ENCODE results near the gene SIM1.

Gene SIM1

GRCh38 chr6:100464903-100465700, at the start of gene SIM1:
TSS of gene SIM1 (minus strand) at chr6:100464921. CDS start at chr6:100463468, 1,453 bp downstream.
- DNase-seq: no peak

- no peak for DNase-seq
Observed at GRCh38 chr6:100512203-100512862, 47.6 kb upstream of the SIM1 start.

GRCh38 chr6:100509101-100509500, 44.4 kb upstream of the SIM1 start:
- no peak for DNase-seq

DNA sequence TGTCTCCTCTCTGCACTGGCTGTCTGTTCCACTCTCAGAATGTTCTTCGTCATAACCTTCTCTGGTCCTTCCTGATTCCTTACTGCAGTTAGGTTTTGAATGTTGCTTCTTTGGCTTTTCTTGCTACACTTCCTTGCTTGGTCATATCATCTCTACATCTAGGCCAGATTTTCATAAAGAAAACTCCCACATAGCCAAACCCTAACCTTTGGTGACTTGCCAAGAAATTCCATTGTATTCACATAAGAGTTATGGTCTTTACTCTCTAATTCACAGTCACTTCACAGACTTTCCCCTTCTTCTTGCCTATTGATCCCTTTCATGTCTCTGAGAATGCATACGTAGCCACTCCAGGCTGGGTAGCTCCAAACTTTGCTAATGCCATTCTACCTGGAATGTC, 41.9 kb upstream of the SIM1 start:
- no peak for DNase-seq

DNA sequence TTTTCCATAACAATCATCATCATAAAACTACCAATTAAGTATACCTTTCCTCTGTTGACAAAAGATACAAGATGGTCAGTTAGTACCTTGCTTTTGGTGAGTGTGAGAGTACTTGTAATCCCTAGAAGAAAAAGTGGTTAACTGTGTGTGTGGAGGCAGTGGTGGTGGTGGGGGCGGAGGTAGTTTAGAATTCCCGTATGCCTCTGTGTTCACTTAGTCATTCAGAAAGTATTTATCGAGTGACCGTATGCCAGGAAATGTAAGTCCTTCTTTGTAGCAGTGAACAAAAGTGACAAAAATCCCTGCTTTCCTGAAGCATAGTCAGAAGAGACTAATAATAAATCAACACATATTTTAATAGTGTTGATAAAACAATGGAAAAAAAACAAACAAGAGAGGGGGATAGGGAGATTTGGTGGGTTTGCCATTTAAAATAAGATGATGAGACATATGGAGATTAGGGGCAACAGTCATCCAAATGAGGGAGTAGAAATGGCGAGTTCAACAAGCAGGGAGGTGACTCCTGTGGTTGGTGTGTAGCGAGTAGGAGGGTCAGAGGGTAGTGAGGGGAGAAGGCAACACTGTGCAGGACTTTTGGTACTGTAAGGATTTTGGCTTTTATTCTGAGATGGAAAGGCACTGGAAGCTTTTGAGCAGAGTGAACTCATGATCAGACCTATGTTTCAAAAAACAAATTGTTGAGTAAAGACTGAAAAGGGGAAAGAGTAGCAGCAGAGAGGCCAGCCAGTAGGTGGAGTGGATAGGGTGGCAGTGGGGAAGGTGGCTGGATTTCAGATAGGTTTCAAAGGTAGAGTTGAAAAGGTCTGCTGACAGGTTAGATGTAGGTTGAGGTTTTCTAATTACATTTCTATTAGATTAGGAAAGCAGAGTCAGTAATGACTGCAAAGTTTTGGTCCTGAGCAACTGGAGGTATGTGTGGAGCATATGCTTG, 40.3 kb upstream of the SIM1 start:
- no peak for DNase-seq

DNA sequence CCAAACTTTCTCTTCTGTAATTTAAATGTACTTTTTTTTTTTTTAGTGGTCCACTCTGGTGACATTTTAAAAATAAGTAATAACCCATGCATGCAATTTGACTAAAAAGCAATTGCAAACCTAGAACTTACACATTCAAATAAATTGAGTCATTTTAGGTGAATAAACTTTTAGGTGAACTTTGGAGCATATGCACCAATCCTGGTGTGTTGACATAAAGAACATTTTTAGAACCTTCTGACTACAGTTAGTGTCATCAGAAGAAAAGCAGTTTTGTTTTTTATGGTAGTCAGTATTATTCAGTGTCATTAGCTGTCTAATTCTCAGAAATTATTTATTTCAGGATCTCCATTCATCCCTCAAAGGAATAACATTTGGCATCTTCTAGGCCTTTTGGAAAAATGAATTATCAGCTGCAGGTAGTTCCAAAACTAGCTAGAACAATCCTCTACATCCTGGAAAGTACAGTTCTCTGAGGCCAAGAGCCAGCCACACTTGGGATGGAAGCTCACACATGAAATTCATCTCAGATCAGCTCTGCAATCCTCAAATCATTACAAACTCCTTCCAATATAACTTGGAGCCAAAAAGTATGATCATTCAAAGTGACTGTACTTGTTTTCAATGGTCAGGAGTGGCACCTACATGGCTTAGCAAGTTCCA, 38.5 kb upstream of the SIM1 start:
- no peak for DNase-seq

GRCh38 chr6:100493206-100493888, 28.6 kb upstream of the SIM1 start:
- no peak for DNase-seq

DNA sequence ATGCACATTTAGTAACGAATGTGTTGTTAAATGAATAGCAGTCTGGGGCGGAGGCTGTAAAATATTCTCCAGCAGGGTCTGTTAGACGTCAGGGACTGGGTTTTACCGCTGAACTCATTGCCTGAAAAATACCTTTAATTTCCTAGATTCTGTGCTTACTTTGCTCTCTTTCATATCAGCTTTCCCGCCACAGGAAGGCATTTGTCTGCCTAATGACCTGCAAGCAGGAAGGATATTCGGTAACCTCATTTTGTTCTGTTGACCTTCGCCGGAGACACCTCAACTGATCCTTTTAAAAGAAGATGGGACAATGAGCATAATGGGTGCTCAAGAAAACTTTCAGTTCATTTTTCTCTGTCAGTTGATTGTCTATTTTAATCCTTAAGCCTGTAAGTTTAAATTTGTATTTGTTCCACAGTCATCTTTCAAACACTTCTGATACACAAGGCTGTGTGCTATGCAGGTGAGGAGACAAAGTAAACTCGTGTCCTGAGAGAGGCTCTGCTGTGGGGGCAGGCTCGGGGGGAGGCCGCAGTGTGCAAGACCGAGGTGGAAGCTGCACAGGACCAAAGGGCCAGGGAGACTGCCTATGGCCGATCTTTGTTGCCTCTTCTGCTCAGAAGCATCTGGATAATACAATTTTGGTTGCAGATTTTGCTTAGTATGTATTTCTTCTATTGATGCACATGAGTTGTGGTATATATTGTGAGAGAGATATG, 27.4 kb upstream of the SIM1 start:
- DNase-seq: no peak

- no peak for DNase-seq
Observed at GRCh38 chr6:100490065-100490464, 25.3 kb upstream of the SIM1 start.

DNA sequence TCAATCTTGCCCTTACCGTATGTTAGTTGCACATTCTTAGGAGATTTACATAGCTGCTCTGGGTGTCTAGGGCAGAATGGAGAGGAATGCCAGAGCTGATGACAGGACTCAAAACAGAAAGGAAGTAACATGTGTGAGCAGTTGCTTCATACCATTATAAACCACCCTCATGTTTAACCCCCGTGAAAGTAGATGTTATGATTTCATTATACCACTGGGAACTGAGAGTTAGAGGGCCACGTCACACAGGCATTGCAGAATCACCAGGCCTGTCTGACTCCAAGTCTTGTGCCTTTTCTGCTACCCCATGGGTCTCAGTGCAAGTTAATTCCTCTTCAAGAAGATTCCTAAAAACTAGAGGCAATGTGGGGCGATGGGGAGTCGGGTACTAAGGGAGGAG, 23.5 kb upstream of the SIM1 start:
- no peak for DNase-seq

GRCh38 chr6:100487638-100488037, 22.9 kb upstream of the SIM1 start:
- DNase-seq: no peak

DNA sequence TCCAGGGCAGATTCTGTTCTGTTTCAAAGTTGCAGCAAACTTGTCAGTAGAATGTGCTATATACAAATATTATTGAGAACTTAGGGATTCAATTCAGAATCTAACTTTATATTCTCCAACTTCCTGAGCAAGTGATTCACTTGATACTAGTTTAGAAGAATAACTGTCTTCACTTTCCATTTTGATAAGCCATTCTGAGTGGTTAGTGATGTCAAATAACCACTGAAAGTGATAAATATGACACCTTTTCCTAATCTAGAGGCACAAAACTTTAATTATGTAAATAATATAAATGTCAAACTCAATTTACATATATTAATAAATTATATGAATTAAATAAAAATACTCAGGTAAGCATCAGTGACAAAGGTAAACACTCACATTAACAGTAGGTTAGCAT, 20.5 kb upstream of the SIM1 start:
- DNase-seq: no peak

DNA sequence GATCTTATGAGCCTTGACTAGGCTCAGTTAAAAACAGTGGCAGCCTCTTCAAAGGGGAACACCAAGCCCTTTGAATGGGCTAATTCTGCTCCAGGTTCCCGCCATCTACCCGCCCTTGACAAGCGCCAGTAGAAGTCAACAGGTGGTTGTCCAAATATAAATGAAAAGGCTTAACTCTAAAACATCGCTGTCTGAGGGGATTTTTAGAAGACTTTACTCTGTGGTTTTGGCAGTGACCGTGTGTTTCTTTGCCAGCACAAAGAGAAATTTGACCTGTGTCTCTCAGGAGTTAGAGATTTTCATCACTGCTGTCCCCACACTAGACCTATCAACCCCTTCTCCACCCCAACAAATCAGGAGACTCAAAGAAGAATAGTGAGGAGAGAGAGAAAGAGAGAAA, 19.8 kb upstream of the SIM1 start:
- DNase-seq: no peak

GRCh38 chr6:100482698-100483097, 18.0 kb upstream of the SIM1 start:
- DNase-seq: no peak

DNA sequence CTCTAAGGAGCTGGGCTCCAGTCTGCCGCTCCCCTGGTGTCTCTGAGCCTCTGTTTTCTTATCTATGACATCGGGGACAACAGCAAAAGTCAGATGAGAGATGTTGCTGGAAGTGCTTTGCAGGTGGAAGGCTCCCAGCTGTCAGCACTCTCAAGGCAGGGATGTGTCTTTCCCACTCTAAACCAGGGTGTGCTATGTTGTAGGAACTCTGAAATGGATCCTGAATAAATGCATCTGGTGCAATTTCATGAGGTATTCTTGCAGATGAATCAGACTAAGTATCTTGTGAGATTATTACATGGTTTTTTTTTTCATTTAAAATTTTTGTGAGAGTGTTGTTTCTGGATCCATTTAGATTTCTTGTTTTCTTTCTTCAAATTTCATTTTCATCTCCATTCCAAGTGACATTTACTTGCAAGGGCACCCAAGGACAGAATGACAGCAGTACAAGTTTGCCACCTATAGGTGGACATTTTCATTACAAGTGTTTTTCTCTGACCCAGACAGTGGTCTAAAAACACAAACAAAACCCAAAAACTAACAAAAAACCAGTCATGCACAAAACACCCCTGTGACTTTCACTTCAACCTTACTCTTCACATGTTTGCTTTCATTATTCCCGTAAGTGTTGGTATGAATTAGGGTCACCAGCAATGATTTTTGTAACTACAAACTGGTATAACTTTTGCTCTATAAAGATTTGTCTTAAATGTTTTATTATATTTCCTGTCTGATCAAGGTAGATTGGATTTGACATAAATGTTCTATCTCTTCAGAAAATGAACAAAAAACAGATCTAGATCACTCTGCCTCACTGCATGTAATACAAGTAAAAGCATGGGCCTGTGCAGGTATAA, 14.7 kb upstream of the SIM1 start:
- DNase-seq: no peak

- no peak for DNase-seq
Observed at GRCh38 chr6:100475554-100476320, 11.0 kb upstream of the SIM1 start.

DNA sequence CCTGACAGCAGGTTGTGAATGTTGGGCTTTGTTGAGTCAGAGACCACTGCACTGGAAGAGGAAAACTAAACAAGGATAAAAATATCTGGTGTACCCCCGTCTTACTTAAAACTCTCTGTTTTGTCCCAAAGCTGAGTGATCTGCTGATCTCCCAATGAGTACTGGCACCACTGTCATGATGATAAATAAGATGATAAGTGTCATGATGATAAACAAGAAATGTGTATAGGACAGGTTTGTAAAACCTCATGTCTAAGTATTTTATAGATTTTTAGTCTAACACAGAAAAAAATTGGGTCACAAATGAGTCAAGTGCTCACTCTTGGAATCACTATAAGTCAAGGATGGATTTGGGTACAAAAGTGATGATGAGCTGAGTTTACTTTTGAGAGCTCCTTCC, 8.5 kb upstream of the SIM1 start:
- DNase-seq: no peak

DNA sequence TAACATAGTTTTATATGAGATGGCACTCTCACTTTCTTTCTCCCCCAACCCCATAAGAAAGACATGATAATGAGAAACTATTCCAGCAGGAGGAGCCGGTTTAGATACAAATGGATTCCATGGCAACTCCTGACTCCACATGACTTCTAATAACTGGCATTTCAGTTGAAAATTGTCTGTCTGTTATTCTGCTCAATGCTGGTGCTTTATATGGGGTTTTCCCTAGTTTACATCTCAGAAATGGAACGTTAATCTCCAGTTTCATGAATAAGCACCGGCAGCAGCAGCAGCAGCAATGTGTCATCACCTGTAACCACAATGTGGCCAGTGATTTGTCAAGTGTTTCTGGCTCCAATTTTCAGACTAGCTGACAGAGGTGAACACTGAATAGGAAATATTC, 8.0 kb upstream of the SIM1 start:
- DNase-seq: peak; percentile 65

DNA sequence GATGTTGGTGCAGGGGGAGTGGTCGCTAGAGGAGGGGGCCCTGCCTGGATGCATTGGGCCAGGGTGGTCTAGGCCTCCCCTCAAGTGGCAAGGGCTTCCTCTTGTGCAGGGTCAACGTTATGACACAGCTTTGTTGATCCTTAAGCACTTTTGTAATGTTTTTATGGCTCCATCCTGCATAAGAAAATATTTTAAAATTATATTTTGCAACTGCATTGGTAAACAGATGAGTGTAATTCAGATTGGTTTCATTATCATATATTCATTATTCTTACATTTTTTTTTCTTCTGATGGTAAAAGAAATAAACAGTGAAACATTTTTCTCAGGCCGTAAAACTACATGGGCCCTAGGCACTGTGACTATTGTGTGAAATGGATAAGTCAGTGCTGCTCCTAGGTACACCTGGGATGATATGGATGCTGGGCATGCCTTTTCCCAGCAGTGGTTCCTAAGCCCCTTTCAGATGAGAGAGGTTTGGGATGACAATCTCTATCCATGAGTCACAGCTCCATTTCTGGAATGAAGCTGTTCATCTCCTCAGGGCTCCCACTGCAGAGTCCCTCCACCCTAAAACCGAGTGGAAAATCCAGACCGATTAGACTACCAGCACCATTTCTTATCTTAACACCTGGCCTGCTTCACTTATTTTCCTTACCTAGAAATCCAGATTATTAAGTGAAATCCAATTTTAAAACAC, 5.8 kb upstream of the SIM1 start:
- no peak for DNase-seq

Measured in stimulated activated CD4-positive, alpha-beta T cell treated with anti-CD3 and anti-CD28 coated beads, Interleukin-1b, Interleukin-23, amount 100 ng/mL, for 48 hours (primary cell).